Fibroblast of lung (primary cell): ENCODE results near the gene SDCCAG8.

Experiments used
- CTCF ChIP-seq, 2 donors: IDR thresholded peaks in 1 of 2; conservative IDR thresholded peaks in 1 of 2; 1 replicate in 1 of 2; 2 replicates in 1 of 2; pipeline ENCODE4 v1.5.1; 2011 to 2012; ENCODE audit warnings: low read length in 2 of 2, control low read depth in 1 of 2, inconsistent platforms in 1 of 2, low read depth in 1 of 2, mild to moderate bottlenecking in 1 of 2
- EZH2 ChIP-seq: IDR thresholded peaks from 2 replicates; pipeline ENCODE4 v1.5.1; 2012; ENCODE audit warnings: low read length, control low read depth, mild to moderate bottlenecking; ENCODE audit errors: missing control alignments

- TF ChIP-seq CTCF (conservative IDR thresholded peaks at IDR 0.05 in 1 of 2, IDR thresholded peaks at IDR 0.05 in 1 of 2; ENCODE audit: low read depth in 1 of 2, low read length in 2 of 2) (no peak), EZH2 (no peak)
These were observed 19.5 kb downstream of the SDCCAG8 start for GRCh38 chr1:243275316-243275715.
